Parathyroid adenoma (tissue), 2 donors: Measurements from ENCODE around the gene ZBTB3.

Experiments
- H2AFZ ChIP-seq: fragments of 300-600 bp; sonication (generic); one replicate; pipeline ENCODE4 v1.7.0; 2017; ENCODE audit warnings: antibody characterized with exemption, mild to moderate bottlenecking
- H3K27ac ChIP-seq: fragments of 300-600 bp; sonication (generic); one replicate; pipeline ENCODE4 v1.7.0; 2017
- H3K27me3 ChIP-seq: fragments of 300-600 bp; sonication (generic); one replicate; pipeline ENCODE4 v1.7.0; 2017; ENCODE audit warnings: low read length; ENCODE audit not compliant: control insufficient read depth, insufficient read depth
- H3K36me3 ChIP-seq: fragments of 300-600 bp; sonication (generic); one replicate; pipeline ENCODE4 v1.7.0; 2017; ENCODE audit warnings: low read length; ENCODE audit not compliant: control insufficient read depth, insufficient read depth
- H3K4me1 ChIP-seq: fragments of 300-600 bp; sonication (generic); one replicate; pipeline ENCODE4 v1.7.0; 2017; ENCODE audit warnings: control low read depth
- H3K4me2 ChIP-seq: fragments of 300-600 bp; sonication (generic); one replicate; pipeline ENCODE4 v1.7.0; 2017; ENCODE audit warnings: low read length
- H3K4me3 ChIP-seq: fragments of 300-600 bp; sonication (generic); one replicate; pipeline ENCODE4 v1.7.0; 2017; ENCODE audit warnings: low read depth, low read length
- H3K79me2 ChIP-seq: fragments of 300-600 bp; sonication (generic); one replicate; pipeline ENCODE4 v1.7.0; 2017; ENCODE audit warnings: control low read depth
- H3K9ac ChIP-seq: fragments of 300-600 bp; sonication (generic); one replicate; pipeline ENCODE4 v1.7.0; 2017; ENCODE audit warnings: mild to moderate bottlenecking
- H3K9me3 ChIP-seq: fragments of 300-600 bp; sonication (generic); one replicate; pipeline ENCODE4 v1.7.0; 2017; ENCODE audit warnings: low read length; ENCODE audit not compliant: control insufficient read depth
- CTCF ChIP-seq: fragments of 300-600 bp; sonication (generic); IDR thresholded peaks from one replicate; pipeline ENCODE4 v1.7.0; 2017; ENCODE audit warnings: antibody characterized with exemption, mild to moderate bottlenecking
- donor health status: primary hyperparathyroidism.

Gene ZBTB3

DNA sequence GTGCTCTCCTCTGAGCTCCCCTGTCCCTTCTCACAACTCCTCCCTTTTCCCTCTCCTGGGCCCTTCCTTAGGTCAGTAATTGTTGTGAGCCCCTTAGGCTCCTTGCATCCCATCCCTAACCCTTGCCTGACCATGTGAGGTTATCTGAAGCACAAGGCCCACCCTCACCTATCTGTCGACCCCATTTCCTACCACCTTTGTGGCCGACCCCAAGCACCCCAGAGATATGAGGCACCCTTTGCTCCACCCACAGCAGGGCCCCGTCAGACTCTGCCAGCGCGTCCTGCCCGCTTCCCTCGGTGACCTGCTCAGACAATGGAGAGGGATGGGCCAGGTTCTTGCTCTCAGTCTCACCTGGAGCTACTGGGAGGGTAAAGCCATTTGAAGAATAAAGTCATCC lies 45.2 kb downstream of the ZBTB3 start:
- TF ChIP-seq CTCF: no peak
- Histone ChIP-seq H3K9ac (no peak overlapping the region), H3K27ac (peak overlapping the region; percentile 94), H3K9me3 (no peaks in the 10 kb centered on the region), H3K36me3 (no peaks in the 10 kb centered on the region), H3K4me3 (peak overlapping the region; percentile 63), H3K79me2 (no peaks in the 10 kb centered on the region), H3K4me1 (peaks cover 7% of the 10 kb centered on the region), H2AFZ (peak overlapping the region; percentile 93), H3K27me3 (no peaks in the 10 kb centered on the region), H3K4me2 (peak overlapping the region; percentile 82)

DNA sequence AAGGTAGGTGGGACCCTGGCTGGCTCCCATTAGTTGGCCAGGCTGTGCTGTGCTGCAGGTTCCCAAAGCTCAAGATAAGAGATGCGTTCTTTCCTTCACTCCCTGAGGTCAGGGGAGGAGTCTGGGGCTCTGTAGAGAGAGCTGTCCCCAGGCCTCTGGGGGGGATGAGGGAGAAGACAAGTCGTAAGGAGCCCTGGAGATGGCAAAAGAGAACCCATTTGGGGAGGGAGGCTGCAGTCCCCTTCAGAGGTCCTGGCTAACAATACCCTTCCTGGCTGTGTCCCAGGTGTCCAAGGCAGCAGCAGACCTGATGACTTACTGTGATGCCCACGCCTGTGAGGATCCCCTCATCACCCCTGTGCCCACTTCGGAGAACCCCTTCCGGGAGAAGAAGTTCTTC lies 45.6 kb downstream of the ZBTB3 start:
- Histone ChIP-seq H3K27ac (peak overlapping the region; percentile 94), H3K79me2 (no peaks in the 10 kb centered on the region), H3K4me1 (peaks cover 7% of the 10 kb centered on the region), H3K9me3 (no peaks in the 10 kb centered on the region), H3K4me2 (peak overlapping the region; percentile 82), H2AFZ (no peak overlapping the region), H3K27me3 (no peaks in the 10 kb centered on the region), H3K4me3 (peak overlapping the region; percentile 63), H3K36me3 (no peaks in the 10 kb centered on the region), H3K9ac (no peak overlapping the region)
- TF ChIP-seq CTCF: no peak

DNA sequence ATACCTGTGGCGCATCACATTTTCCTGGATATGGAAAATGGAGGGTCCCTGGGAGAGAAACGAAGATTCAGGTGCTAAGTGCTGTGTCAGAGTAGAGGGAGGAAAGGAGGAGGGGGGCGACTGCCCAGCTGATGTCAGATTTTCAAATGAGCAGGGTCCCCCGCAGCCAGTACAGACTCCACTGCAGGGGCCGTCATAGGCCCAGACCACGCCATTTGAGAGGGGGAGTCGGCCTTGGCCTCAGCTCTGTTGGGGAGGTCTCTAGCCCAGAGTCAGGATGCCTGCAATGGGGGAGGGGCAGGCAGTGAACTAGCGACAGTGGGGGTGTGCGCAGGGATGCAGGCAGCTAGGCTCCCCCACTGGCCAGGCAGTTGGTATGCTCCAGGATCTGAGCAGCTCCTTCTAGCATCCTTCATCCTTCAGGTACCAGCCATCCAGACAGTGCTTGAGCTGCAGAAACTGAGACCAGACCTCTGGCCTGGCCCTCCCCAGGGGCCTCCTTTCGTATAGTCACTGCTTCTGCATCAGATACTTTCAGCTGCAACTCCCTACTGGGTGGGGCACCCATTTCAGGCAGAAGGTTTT lies 46.6 kb downstream of the ZBTB3 start, which contains the start of the genes BSCL2 and GNG3:
Gene BSCL2 (minus strand): TSS at position 148 of the 585 bp plus-strand sequence. CDS start 229 bp downstream, outside the sequence.
Gene GNG3 (plus strand): TSS at position 400 of the 585 bp plus-strand sequence. CDS start 620 bp downstream, outside the sequence.
- H3K27ac ChIP-seq: peak within 1 kb of the TSS; percentile 94

GRCh38 chr11:62706850-62707247 lies 47.1 kb downstream of the ZBTB3 start:
- peak overlapping the region; percentile 94 for H3K4me2 ChIP-seq
- no peaks in the 10 kb centered on the region for H3K9me3 ChIP-seq
- no peak overlapping the region for H2AFZ ChIP-seq
- peak overlapping the region; percentile 78 for H3K4me3 ChIP-seq
- TF ChIP-seq CTCF: no peak
- H3K9ac ChIP-seq: no peak overlapping the region
- peaks cover 7% of the 10 kb centered on the region for H3K4me1 ChIP-seq
- H3K36me3 ChIP-seq: no peaks in the 10 kb centered on the region
- peak overlapping the region; percentile 78 for H3K27ac ChIP-seq
- no peaks in the 10 kb centered on the region for H3K27me3 ChIP-seq
- no peaks in the 10 kb centered on the region for H3K79me2 ChIP-seq

More for the DNA sequence above, 46.6 kb downstream of the ZBTB3 start, which contains the start of the genes BSCL2 and GNG3:
- H3K27me3 ChIP-seq: no peaks in the 10 kb centered on the region
- no peak for TF ChIP-seq CTCF
- H3K9me3 ChIP-seq: no peaks in the 10 kb centered on the region
- no peaks in the 10 kb centered on the region for H3K79me2 ChIP-seq
- peaks cover 7% of the 10 kb centered on the region for H3K4me1 ChIP-seq
- no peak within 1 kb of the TSS for H3K9ac ChIP-seq
- no peaks in the 10 kb centered on the region for H3K36me3 ChIP-seq
- peak within 1 kb of the TSS; percentile 94 for H3K4me2 ChIP-seq
- H2AFZ ChIP-seq: peak within 1 kb of the TSS; percentile 71
- H3K4me3 ChIP-seq: peak within 1 kb of the TSS; percentile 78
